HG03159 (cell line): ENCODE measurements around the gene ASB13.
"Not testable (repeated sequence)": the region's sequence is repeated elsewhere in the genome, so short reads cannot be mapped to it uniquely, and the experiment has no call there.

ENCODE experiments used
- ATAC-seq: cut with Tn5 transposase; IDR thresholded peaks from one replicate; pipeline ENCODE4 v1.9.1; 2021; ENCODE audit warnings: mild to moderate bottlenecking, moderate library complexity; ENCODE audit not compliant: unreplicated experiment

The ASB13 gene

GRCh38 chr10:5627486-5628044, 38.8 kb downstream of the ASB13 start:
- no peak for ATAC-seq

- no peak for ATAC-seq
These were observed 40.2 kb downstream of the ASB13 start for GRCh38 chr10:5625992-5626777.

GRCh38 chr10:5624701-5625100, 41.7 kb downstream of the ASB13 start:
- no peak for ATAC-seq

- peak; percentile 98 for ATAC-seq
These were observed 43.2 kb downstream of the ASB13 start for GRCh38 chr10:5623081-5623748.

GRCh38 chr10:5622186-5622960, 44.0 kb downstream of the ASB13 start:
- ATAC-seq = no peak

GRCh38 chr10:5621371-5621770, 45.0 kb downstream of the ASB13 start:
- not testable (repeated sequence) for ATAC-seq

GRCh38 chr10:5620966-5621365, 45.4 kb downstream of the ASB13 start:
- ATAC-seq = no peak

GRCh38 chr10:5620223-5620721, 46.1 kb downstream of the ASB13 start:
- ATAC-seq = no peak

GRCh38 chr10:5619362-5620211, 46.8 kb downstream of the ASB13 start:
- no peak for ATAC-seq

GRCh38 chr10:5618829-5619228, 47.6 kb downstream of the ASB13 start:
- no peak for ATAC-seq

GRCh38 chr10:5618042-5618441, 48.4 kb downstream of the ASB13 start:
- ATAC-seq = no peak

GRCh38 chr10:5617521-5617920, 48.9 kb downstream of the ASB13 start:
- ATAC-seq = no peak

- no peak for ATAC-seq
These were observed 49.6 kb downstream of the ASB13 start for GRCh38 chr10:5616836-5617235.

- no peak for ATAC-seq
These were observed 50.3 kb downstream of the ASB13 start for GRCh38 chr10:5616046-5616445.

GRCh38 chr10:5615316-5615715, 51.1 kb downstream of the ASB13 start:
- ATAC-seq = no peak

- no peak for ATAC-seq
These were observed 52.2 kb downstream of the ASB13 start for GRCh38 chr10:5614155-5614721.

- no peak for ATAC-seq
These were observed 52.8 kb downstream of the ASB13 start for GRCh38 chr10:5613481-5614154.

- no peak for ATAC-seq
These were observed 54.3 kb downstream of the ASB13 start for GRCh38 chr10:5611899-5612680.
